NCI-H2107 treated with DMSO at 0.1 percent for 48 hours (cell line): ENCODE results near the gene SARDH.
"Not testable (repeated sequence)": the region's sequence is repeated elsewhere in the genome, so short reads cannot be mapped to it uniquely, and the experiment has no call there.

ENCODE experiments used
- DNase-seq: peaks from one replicate; lab custom pipeline; 2025; ENCODE audit not compliant: unreplicated experiment; lab: John Stamatoyannopoulos, UW

SARDH gene

DNA sequence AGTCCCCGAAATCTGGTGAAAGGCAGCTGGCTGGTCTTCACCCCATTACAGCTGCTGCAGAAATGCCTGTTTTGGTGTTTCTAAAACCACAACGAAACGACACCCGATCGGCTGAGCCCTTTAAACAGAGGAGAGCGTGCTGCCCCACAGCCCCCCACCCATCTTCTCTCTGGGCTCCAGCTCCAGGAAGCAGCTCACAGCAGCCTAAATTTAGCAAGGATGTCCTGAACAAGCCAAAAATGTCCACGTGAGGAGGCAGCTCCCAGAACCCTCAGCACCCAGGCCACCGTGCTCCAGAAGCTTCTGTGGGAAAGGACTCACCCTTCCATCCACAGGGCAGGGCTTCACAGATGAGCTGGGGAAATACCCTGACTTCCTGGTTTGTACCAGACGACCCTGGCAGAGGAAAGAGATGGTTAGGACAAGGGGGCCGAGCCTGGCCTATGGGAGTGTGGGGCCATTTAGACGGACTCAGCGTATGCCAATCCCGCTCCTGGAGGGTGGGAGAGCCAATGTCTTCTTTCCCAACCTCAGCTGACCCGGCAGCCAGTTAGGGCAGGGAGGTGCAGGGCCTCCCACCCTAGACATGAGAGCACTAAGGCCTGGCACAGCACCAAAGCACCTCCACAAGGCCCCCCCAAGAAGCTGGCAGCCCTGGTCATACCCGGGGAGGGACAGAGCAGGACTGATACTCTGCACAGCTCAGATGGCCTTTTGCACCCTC lies 39.1 kb upstream of the SARDH start:
- no peak for DNase-seq

DNA sequence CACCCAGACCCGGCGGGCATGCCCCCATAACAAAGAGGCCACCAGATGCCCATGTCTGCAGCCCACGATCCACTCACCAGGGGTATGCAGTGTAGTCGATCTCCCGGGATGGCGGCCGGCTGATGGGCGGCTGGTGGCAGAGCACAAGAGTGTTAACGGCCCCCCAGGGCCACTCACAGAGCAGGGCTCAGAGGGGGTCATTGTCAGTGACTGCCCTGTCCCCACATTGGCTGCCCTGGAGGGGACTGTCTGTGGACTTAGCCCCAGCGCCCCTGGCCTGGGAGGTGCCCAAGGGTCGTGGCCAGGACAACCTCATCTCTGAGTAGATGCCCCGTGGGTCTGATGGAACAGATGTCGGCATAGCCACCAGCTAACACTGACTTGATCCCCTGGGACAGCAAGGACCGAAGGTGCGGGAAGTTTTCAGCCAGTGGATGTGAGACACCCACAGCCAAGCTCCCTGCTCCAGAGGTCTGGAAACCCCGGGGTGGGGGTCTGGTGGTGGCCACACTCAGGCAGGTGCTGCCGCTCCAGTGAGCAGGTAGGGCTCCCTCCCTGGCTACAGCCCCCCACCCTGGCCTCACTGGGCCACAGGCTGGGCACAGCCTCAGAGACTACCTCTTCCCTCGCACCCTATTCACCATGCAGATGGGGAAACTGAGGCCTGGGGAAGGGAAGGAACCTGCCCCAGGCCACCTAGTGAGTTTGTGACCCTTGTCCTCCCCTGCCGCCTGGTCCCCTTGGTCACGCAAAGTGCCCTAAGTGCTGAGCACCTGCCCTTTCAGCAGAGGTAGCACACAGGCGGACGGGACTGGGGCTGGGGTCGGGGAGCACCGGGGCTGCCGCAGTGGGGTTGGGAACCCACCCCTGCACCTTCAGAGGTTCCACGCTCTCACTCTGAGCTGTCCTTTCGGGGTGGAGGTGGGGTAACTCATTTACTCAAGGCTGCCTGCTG lies 38.1 kb upstream of the SARDH start:
- no peak for DNase-seq

DNA sequence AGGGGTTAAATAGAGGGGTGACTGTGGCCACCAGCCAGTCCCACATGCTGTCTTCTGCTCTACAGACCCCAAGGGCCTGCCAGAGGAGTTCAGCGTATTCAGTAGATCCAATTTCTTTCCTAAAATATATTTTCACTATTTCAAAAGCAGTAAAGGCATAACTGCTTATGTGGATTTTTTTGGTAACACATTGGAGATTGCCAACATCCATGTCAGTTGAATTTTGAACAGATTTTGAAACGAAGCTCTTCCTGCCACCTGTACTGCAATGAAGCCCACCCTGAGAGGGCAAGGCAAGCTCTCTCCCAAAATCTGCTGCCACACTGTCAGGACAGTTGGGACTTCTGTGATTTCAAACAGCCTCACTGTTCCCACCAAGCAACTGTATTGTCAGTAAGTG lies 37.1 kb upstream of the SARDH start:
- DNase-seq: no peak

DNA sequence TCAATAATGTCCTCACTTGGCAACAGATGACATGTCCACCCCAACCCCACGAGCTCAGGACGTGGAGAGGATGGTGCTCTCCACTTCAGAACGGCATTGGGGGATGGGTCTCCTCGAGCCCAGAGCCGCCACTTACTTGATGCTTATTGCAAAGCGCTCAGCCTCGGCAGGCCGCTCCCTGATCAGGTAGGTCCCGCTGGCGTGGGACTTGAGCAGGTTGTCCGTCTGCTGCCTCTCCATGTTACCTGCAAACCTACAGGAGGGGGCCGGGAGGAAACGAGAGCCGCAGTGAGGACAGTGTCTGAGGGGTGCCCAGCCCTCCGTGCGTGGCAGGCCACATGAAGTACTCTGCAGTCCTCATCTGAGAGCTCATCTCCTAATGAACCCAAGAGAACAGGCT lies 36.6 kb upstream of the SARDH start:
- DNase-seq: no peak

DNA sequence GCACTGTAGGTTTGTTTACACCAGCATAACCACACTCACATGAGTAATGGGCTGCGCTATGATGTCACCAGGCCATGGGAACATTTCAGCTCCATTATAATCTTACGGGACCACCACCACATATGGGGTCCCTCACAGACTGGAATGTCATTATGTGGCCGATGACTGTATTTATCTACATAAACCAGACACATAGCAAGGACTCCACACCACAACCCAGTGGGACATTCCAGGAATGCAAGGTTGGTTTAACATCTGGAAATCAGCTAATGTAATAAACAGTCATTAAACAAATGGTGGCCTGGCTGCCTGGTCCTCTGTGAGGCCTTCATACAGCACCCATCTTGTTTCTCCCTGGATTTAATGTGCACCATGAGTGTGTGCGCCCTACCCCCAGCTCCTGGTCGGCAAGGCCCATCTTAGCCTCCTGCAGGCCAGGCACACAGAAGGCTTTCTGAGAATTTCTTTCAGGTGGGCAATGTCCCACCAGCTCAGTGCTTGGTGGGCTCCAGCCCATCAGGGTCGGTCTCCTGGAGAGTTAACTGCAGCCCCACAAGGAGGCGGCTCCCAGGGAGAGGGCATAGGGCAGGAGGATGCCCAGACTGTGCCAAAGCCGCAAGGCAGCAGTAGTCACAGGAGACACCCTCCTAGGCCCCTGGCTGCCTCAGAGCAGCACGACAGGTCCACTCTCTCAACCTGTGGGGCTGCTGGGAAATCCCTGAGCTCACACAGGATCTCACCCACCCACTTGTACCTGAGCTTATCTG lies 35.9 kb upstream of the SARDH start:
- DNase-seq: no peak

DNA sequence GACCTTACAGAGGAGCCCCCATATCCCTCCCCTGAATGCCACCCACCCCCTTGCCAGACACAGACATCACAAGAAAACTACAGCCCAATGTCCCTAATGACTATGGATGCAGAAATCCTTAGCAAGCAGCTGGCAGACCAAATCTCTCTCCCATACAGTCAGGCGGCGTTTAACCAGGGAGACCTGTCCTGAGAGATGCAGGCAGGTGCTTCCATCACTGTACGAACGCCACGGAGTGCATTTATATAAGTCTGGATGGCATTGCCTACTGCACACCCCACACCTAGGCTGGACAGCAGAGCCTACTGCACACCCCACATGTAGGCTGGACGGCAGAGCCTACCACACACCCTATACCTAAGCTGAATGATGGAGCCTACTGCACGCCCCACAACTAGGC lies 34.4 kb upstream of the SARDH start:
- DNase-seq: no peak

DNA sequence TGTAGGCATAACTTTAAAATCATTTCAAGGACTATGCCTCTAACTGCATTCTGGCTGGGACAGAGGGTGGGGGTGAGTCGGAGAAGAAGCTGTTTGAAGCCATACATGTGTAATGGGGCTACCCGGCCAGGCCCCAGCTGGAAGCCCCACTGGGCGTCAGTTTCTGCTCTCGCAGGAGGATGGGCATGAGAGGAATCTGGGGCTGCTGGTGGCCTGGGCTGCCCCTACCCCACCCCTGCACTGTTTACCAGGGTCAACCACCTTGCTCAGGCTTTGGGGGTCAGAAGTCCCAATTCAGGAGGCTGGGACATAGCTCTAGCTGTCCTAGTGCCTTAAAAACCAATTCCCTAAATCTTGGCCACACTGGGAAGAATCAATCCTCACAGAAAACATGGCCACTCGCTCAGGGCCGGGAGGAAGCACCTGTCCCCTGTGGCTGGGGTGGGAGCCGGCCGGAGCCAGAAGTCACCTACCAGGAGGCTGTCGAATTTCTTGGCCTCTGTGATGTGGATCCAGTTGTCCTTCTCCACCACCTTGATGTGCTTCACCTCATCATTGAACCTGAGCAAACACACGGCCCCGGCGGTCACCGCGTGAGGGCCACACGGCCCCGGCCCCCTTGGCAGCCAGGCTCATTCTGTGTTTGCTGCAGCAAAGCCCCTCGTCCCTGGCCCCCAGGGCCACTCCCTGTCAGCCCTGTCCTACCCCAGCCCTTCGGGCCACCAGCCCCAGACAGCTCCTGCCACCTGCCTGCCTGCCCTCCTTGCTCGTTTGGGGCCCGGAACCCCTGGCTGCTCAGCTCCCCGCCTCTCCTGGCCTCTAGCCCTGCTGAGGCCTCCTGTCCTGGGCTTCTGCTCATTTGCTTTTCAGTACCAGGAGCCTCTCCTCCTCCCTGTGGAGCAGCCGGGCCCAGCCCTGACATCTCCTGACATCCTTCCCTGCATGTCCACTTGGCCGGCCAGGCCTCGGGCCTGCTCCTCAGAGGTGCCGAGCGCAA lies 33.6 kb upstream of the SARDH start:
- no peak for DNase-seq

DNA sequence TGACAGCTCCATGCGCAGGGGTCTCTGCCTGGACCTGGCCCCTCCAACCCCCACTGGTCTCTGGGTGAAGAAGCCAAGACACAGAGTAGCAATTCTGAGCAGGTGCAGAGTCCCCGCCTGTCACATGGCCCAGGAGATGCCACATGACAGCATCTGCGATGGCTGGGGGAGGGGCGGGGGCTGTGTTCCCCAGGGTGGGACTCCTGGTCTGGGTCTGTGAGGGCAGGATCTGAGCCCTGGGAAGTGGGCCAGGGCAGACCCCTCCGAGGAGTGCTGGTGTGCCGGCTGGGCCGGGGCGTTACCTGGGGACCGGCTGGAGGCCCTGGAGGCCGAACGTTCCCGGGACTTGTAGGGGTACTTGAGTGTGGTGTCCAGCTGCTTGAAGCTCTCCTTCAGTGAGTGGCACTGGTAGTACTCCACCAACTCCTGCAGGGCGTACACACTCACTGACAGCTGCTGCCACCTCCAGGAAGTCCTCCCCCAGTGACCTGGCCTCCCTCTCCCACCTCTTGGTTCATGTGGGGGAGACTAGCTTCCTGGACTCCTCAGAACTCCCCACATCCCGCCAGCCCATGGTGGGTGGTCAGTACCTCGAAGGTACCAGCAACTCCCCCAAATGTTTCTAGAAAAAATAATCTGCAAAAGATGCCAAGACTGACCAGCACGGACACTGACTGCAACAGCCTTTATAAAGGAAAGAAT lies 32.1 kb upstream of the SARDH start:
- DNase-seq: no peak

DNA sequence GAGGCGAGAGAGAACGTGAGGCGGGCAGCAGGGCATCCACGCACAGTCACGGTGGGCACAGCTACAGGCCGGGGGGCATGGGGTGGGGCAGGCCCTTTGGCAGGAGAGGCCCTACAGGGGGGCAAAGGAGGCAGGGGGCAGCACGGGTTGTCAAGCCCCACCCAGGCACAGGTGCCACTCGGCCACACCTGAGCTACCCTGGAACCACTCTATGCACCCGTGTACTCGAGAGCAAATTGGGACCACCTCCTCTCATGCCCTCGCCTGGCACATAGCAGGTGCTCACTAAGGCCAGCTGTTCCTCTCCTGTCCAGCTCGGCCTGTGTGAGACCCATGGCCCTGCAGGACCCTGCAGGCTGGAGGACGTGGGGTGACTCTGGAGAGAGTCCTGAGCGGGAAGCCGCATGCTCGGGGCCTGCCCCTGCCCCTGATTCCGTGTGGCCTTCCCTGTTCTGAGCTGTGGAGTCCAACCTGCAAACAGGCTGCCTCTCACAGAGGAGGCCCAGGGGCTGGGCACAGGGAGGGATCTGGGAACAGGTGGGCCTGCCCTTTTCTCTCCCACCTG lies 31.4 kb upstream of the SARDH start:
- no peak for DNase-seq

DNA sequence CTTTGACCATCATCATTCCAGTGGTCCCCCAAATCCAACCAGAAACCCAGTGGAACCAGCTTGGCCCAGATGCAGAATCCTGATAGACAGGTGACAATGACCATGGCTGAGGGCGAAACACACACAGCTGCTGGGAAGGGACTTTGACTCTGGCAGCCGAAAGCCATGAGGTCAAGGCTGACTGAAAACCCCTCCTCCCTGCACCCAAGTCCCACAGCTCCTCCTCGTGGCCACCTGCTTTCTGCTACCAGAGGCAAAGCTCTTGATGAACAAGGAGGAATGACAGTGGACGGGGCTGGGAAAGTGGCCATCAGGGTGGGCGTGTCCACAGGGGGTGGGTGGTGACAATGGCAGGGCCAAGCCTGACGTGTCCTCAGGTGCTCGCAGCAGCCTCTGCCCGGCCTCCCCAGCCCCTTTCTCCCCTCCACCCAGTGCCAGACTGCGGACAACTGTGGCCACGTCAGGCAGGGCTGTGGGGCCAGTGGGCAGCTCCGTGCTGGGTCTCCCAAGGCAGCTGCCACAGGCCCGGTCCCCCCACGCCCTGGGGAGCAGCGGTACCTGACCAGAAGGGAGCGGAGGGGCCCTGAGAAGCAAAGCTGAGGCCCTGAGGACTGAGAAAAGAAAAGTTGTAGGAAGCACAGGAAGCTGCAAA lies 30.8 kb upstream of the SARDH start:
- DNase-seq: peak; percentile 11

DNA sequence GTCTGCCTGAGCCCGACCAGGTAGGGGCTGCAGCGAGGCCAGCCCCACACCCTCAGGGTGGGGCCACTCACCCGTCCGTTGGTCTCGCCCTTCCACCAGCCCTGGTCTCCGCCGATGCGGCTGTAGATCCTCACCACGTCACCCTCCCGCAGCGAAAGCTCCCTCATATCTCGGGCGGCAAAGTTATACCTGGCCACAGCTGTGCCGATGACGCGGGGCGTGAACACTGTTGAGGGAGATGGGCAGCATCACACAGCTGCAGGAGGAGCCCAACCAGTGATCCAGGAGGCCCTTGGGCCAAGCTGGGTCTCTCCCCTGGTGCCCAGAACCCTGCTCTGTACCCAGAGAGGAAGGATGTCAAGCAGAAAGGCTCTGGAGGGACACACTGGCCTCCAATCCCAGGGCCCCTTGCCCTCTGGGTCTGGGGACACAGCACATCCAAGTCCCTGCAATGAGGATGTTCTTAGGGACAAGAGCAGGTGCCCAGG lies 30.3 kb upstream of the SARDH start:
- no peak for DNase-seq

DNA sequence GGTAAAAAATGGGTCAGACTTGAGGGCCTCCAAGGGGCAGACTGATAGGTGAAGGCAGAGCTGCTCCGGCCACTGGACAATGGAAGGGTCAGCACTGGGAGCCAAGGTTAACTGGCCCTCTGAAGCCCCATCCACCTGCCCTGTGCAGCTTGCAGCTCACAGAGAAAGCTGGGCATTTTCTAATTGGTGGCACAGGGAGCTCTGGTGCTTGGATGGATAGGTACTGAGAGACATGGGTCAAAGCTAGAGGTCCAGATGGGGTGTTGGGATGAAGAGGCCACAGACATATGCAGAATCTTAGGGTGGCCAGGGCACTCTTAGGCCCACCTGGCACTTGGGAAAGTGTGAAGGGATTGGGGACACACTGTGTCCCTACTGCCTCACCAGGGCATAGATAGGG lies 29.5 kb upstream of the SARDH start:
- DNase-seq: no peak

DNA sequence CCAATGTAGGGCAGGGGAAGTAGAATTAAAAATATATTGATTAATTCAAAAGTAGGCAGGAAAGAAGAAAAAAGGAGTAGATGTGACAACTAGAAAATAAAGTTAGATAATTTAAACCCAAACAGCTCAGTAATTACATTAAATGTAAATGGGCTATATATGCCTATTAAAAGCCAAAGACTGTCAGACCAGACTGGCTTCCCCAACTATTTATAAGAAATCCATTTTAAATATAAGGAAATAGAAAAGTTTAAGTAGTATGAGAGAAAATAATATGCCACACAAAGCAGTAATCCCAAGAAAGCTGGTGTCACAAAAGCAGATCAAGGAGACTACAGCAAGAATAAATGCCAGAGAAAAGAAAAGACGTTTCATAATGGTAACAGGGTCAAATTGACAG lies 28.9 kb upstream of the SARDH start:
- DNase-seq: no peak

DNA sequence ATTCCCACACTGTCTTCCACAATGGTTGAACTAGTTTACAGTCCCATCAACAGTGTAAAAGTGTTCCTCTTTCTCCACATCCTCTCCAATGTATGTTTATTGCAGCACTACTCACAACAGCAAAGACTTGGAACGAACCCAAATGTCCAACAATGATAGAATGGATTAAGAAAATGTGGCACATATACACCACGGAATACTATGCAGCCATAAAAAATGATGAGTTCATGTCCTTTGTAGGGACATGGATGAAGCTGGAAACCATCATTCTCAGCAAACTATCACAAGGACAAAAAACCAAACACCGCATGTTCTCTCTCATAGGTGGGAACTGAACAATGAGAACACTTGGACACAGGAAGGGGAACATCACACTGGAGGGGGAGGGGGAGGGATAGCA lies 28.1 kb upstream of the SARDH start:
- not testable (repeated sequence) for DNase-seq

DNA sequence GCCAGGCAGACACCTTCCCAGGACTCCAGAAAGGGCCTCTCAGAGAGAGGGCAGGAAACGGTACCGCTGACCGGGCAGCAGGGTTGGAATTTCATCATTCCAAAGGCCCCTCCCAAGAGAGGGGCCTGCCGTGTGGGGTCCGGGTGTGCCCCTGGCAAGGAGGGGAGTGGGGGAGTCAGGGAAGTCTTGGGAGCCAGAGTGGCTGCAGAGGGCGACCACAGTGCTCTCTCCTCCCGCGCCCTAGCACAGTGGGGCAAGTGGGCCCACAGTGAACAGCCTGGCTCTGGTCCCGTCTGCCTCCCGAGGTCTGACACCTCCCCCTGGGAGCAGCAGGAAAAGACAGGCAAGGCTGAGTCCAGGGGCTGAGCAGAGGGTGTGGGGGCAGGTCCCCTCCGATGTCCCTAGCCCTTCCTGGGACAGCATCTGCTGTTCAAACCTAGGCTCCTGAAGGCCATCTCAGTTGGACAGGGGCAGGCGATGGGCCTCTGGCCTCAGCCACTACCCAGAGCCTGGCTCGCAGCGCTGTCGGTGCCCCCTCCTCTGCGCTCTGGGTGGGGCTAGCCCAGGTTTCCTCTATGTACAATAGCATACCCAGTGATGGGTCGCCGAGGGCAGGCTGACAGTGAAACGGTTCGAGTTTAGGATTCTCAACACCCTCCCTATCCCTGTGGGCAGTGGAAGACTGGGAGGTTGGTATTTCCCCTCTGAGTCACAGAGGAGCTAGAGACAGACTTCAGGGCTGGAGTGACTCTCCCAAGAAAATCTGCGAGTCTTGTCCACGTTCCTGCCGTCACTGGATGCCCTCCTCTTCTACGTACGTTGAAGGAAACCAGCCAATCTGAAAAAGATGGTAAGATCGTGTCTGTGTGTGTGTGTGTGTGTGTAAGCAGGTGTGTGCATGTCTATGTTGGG lies 25.4 kb upstream of the SARDH start:
- no peak for DNase-seq

DNA sequence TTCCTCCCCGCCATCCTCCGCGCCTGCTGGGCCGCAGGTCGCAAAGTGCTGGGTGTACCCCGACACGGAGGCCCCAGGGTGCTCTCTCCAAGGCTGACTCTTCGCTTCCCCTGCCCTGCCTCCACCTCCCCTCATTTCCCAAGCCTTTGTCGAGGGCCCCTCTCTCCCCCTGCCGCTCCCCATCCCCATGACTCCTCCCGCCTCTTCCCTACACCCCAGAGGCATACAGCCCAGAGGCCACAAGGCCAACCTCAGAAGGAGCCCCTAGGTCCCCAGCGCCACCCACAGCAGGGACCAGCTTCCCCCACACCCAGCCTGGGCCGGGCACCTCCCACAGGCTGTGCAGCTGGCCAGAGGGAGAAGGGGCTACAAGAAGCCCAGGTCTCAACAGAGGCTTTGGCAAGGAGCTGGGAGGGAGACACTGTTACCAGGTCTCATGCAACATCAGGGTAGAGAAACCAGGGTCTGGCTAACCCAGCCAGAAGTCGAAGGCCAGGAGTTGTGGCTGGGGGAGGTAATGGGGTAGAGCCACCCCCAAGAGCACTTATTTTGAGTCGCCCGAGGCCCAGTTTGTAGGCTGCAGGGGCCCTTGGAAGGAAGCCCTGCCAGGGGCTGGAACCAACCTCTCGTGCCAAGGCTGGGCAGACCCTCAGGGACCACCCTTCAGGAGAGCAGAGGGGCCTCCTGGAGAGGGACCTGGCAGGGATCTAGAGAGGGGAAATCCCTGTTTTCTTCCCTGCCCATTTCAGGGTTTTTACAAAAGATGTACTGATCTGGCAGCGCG lies 24.5 kb upstream of the SARDH start:
- no peak for DNase-seq

DNA sequence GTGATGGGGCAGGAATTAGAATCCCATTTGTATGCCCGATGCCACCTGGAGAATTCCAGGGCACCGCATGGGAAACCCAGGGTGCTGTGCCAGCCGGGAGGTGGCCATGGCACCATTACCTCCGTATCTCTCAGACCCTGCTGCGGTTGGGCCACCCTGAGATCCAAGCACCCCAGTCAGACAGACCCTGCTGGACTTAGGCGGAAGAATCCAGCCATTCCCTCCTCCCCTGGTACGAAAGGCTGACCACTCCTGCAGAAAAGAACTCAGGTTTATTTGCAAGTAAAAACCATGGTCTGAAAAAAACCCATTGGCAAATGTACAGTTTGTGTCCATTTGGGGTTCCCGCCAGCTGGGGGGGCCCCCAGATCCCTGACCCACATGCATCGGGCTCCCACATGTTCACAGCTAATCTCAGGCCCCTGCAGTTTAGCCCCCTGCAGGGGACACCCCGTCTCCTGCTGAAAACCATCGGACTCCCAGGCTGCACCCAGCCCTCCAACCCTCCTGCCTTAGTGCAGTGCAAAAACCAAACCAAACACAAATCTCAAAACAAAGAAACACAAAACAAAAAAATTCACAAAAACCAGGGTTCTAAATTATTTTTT lies 23.6 kb upstream of the SARDH start:
- no peak for DNase-seq
